Testis (tissue), 2 donors: ENCODE data around the gene PLB1.

Source experiments
- CTCF ChIP-seq, 3 experiments: fragments of 450-650 bp in 2 of 3; fragments of 200-600 bp in 1 of 3; sonication (generic) in 1 of 3; IDR thresholded peaks; one replicate each; pipeline ENCODE4 v1.5.1; 2016 to 2019; ENCODE audit warnings: antibody characterized with exemption in 3 of 3, mild to moderate bottlenecking in 2 of 3, moderate library complexity in 1 of 3
- POLR2A ChIP-seq: fragments of 450-650 bp; IDR thresholded peaks from one replicate; pipeline ENCODE4 v1.6.1; 2017; ENCODE audit warnings: antibody characterized with exemption, mild to moderate bottlenecking, moderate library complexity

GRCh38 chr2:28668880-28669279 lies 173.0 kb downstream of the PLB1 start:
- TF ChIP-seq CTCF (IDR thresholded peaks at IDR 0.05), result no peak
- no peak for TF ChIP-seq POLR2A
